Sigmoid colon (tissue), 4 donors: Measurements from ENCODE around the gene NUDT1.

Experiments used
- EP300 ChIP-seq, 4 donors: sonication (generic); formaldehyde crosslinking; IDR thresholded peaks; one replicate each; pipeline ENCODE4 v1.6.1; 2017; ENCODE audit warnings: antibody characterized with exemption in 4 of 4
- POLR2A ChIP-seq, 2 donors: fragments of 450-650 bp; IDR thresholded peaks; one replicate each; pipeline ENCODE4 v1.6.1; 2016; ENCODE audit warnings: antibody characterized with exemption in 2 of 2, mild to moderate bottlenecking in 2 of 2, moderate library complexity in 2 of 2
- POLR2AphosphoS5 ChIP-seq, 4 donors: sonication (generic); formaldehyde crosslinking; IDR thresholded peaks; one replicate each; pipeline ENCODE4 v1.6.1; 2017; ENCODE audit warnings: antibody characterized with exemption in 4 of 4
- TF ChIP-seq, protein P1 (sequence below), 4 experiments: fragments of 450-650 bp in 3 of 4; fragments of 200-600 bp in 1 of 4; IDR thresholded peaks; one replicate each; pipeline ENCODE4 v1.5.1; 2016 to 2019; ENCODE audit warnings: antibody characterized with exemption in 4 of 4, mild to moderate bottlenecking in 3 of 4, moderate library complexity in 2 of 4

DNA sequence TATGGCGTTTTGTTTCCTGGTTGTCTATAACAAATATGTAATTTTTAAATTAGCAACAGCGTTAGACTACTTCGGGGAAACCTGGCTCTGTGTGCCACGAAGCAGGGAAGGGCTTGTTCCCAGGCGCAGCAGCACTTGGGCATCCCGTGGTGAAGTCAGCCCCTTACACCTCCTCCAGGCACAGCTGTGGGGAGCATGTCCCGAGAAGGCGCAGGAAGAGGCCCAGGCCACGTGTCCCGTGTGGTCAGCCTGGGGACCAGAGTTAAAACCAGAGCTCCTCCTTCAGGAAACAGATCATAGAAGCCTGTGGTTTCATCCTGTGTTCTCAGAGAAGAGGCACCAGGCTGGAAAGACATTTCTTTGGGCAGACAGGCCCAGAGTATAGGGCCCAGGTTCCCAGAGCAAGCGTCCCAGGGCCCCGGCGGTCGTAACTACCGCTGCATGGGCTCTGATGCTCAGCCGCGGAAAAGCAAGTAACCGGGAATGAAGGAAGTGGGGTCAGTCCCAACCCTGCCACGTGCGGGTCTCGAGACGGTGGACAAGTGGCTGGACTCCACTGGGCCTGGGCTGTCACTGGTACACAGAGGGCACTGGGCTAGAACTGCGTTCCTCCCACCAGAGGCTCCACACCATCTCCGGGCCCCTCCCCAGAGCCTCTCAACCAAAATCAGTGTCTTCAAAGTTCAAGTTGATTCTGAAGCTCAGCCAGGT is 7.1 kb downstream of the NUDT1 start:
- TF ChIP-seq, protein P1, sequence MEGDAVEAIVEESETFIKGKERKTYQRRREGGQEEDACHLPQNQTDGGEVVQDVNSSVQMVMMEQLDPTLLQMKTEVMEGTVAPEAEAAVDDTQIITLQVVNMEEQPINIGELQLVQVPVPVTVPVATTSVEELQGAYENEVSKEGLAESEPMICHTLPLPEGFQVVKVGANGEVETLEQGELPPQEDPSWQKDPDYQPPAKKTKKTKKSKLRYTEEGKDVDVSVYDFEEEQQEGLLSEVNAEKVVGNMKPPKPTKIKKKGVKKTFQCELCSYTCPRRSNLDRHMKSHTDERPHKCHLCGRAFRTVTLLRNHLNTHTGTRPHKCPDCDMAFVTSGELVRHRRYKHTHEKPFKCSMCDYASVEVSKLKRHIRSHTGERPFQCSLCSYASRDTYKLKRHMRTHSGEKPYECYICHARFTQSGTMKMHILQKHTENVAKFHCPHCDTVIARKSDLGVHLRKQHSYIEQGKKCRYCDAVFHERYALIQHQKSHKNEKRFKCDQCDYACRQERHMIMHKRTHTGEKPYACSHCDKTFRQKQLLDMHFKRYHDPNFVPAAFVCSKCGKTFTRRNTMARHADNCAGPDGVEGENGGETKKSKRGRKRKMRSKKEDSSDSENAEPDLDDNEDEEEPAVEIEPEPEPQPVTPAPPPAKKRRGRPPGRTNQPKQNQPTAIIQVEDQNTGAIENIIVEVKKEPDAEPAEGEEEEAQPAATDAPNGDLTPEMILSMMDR (IDR thresholded peaks at IDR 0.05) = no peak
- TF ChIP-seq EP300 (IDR thresholded peaks at IDR 0.05) (no peak), POLR2A (IDR thresholded peaks at IDR 0.05) (no peak), POLR2AphosphoS5 (IDR thresholded peaks at IDR 0.05) (peak in 1 of 4 donors; percentile 31)
